Colon (tissue), 2 donors: ENCODE results near the gene STARD10.

Experiments used
- FAIRE-seq: peaks from 2 replicates; lab custom pipeline; 2012; peaks lifted over from hg19 to GRCh38; lab: Jason Lieb, UNC
- donor health status: control.
- donor health status: control.

The STARD10 gene

DNA sequence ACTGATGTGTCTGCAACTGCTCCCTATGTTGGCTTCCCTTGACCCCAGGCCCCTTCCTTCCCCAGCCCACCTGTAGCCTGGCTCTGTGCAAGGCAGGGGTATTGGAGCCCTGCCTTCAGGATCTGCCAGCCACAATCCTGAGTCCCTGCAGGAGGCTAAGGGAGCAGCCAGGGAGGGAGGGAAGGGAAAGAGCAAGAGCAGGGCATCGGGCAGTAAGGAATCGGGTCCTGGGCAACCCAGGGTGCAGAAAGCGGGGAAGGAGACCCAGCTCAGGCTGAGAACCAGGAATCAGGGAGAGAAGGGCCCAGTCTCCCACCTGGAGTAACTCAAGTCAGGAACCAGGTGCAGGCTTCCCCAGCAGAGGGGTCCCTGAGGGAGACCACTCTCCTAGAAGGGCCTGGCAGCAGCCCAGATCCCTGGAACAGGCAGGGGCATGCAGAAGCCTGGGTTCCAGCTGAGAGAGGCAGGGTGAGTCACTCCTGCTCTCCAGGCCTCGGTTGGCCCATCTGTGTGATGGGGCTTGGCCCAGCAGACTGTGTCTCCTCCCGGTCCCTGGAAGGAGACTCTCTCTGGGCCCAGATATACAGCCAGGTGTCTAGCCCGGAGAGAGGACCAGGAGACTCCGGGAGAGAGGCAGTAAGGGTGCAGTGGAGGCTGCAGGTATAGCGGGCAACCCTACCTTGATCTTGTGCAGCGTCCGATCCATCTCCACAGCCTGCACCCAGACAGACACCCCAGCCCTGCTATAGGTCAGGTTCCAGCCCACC lies 13.4 kb downstream of the STARD10 start:
- FAIRE-seq, result no peak

- FAIRE-seq, result no peak
Observed at GRCh38 chr11:72779495-72780128, 14.2 kb downstream of the STARD10 start.

DNA sequence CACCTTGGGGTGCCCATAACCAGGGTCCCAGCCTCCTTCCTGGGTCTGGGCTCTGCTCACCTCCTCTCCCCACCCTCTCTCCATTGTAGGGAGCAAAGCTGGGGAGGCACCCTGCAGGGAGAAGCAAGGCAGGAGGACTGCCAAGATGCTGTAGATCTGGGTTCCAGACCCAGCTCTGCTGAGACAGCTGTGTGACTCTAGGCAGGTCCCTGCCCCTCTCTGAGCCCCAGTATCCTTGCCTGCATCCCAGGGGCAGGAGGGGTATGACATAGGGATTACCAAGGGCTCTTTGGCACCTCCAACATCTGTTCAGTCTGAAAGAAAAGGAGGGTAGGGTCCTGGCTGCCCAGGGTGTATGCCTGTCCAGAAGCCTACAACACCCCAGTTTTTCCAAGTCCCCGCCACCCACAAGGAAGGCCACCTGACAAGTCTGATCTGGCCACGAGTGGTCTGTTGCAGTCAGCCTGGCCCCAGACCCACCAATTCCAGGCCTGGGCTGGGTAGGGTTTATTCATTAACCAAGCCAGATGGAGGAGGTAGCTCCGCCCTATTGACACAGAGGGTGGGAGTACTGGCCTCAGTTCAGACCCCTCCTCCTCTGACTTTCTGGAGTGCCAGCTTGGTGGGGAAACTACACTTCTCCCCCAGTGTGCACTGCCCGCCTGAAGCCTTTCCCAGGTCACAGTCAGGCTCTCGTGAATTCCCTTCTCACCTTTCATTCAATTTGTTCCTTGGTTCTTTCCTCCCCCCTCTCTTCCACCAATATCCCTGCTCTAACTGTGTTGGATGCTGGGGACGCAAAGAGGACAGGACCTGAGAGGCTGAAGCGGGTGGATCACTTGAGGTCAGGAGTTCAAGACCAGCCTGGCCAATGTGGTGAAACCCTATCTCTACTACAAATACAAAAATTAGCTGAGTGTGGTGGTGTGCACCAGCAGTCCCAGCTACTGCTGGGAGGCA lies 15.0 kb downstream of the STARD10 start:
- no peak for FAIRE-seq

GRCh38 chr11:72777755-72778278 lies 16.0 kb downstream of the STARD10 start:
- no peak for FAIRE-seq

GRCh38 chr11:72776844-72777754 lies 16.7 kb downstream of the STARD10 start:
- no peak for FAIRE-seq

- FAIRE-seq, result no peak
Observed at GRCh38 chr11:72776117-72776843, 17.6 kb downstream of the STARD10 start.

GRCh38 chr11:72775288-72776110 lies 18.3 kb downstream of the STARD10 start:
- no peak for FAIRE-seq

- FAIRE-seq, result no peak
Observed at GRCh38 chr11:72774499-72774898, 19.3 kb downstream of the STARD10 start.

GRCh38 chr11:72773696-72774095 lies 20.2 kb downstream of the STARD10 start:
- FAIRE-seq, result no peak

GRCh38 chr11:72773291-72773690 lies 20.6 kb downstream of the STARD10 start:
- FAIRE-seq, result no peak

- FAIRE-seq, result no peak
Observed at GRCh38 chr11:72772059-72772458, 21.8 kb downstream of the STARD10 start.

DNA sequence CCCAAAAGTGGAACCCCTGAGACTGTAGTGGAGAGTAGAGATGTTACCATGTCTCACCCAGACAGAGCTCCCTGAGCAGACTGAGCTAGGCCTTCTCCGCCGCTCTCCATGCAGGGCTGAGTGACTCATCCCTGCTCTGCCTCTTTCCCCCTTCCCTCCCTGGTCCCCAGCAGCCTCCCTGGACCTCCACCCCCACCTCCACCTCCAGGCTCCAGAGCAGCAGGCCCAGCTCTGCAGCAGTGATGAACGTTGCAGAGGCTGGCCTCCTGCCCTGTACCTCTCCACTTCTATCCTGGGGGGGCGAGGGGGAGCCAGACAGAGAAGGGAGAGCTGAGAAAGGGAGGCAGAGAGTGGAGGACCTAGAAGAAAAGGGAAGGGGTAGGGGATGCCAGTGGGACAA lies 22.3 kb downstream of the STARD10 start:
- FAIRE-seq, result no peak

DNA sequence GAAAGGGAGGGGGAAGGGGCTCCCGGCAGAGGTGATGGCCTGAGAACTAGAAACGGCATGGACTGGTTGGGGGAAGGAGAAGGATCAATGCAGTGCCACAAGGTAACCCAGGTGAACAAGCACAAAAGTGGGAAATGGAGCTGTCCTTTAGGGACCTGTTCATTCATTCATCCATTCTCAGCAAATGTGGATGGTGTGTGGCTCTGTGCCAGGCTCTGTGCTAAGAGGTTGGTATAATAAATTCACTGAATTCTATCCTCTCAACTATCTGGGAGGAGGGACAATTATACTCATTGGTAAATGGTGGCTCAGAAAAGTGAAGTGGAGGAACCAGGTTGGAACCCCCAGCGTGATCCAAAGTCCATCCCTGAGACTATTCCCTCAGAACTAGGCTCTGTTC lies 23.0 kb downstream of the STARD10 start:
- FAIRE-seq, result no peak

- no peak for FAIRE-seq
Observed at GRCh38 chr11:72769680-72770079, 24.2 kb downstream of the STARD10 start.

GRCh38 chr11:72768581-72768980 lies 25.3 kb downstream of the STARD10 start:
- no peak for FAIRE-seq

DNA sequence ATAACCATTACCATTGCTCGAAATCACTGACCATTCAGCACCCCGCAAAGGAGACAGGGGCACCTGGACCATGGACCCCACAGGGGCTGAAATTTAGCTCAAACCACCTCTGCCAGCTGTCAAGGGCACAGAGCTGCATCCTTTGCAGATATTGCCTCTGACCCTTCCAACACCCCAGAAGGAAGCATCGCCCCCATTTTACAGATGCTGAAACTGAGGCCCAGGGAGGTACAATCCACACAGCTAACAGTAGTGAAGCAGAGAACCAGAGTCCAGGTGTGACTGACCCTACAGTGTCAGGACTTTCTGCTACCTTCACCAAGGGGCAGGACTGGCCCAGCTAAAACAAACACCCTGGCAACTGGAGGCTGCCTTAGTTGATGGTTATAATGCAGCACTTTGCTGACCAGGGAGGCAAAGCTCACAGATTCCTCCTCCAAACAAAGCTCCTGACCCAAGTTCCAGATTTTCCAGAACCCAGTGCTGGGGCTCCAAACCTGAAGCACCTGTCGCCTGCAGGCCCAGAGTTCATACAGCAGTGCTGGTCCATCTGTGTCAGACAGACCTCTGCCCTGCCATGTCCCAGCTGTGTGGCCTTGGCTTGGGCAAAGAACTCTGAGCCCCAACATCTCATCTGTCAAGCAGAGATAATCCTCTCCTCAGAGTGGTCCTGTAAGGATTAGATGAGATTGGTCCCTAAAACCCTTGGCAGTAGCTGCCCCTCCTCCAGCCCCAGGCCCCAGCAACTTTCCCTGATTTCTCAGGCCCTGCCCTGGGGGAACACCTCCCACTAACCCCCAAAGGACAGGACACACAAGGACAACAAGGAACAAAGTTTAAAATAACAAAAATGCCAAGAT lies 26.4 kb downstream of the STARD10 start:
- no peak for FAIRE-seq

DNA sequence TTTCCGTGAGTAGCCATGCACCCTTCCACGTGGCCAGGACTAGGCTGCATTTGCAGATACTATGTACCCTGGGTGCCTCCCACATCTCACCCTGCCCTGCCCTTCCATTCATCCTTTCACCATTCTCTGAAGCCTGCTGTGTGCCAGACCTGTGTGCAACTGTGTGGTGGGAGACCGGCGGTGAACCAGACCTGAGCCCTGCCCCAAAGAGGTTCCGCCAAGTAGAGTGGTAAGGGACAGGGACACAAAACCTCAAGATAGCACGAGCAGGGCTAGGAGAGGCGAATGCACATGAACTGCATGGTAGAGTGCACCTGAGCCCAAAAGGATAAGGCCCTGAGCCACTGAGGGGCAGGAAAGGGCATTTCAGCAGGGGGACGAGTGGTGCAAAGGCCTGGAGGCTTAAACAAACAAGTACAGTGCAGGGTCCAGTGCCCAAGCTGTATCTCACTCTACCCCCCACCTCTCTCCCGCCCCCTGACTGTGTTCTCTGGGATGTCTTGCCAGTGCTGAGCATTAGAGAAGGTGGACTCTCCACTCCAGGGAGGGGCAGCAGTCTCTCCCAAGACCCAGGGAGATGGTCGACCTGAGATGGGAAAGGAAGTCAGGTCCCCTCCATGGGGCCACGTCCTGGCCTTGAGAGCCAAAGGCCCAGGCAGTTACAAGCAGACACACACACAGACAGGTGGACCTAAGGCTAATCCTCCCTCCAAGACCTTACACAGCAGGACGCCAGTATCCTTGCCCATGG lies 27.5 kb downstream of the STARD10 start:
- no peak for FAIRE-seq

DNA sequence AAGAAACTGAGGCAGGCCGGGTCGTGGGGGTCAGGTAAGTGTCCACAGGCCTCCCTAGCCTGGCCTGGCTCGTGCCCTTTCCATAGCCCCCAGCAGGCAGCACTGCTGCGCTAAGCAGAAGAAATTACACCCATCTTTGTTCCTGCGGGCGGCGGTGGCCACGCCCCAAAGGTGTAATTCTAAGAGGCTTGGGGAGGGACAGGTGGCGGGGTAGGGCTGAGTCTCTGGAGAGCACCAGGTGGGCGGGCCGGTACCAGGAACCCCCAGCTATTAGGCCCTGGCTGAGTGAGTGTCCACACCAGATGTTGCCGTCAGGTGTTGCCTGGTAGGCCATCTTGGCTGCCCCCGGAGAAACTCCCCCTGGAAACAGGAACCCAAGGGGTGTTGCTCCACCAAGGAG lies 29.3 kb downstream of the STARD10 start:
- no peak for FAIRE-seq
